Measurements from ENCODE around the gene THOC5.
"Not testable (repeated sequence)": the region's sequence is repeated elsewhere in the genome, so short reads cannot be mapped to it uniquely, and the experiment has no call there.

GRCh38 chr22:29586193-29586705 is 32.7 kb upstream of the THOC5 start:
- not testable (repeated sequence) for TF ChIP-seq CTCF, POLR2A (IDR thresholded peaks at IDR 0.05)

All from thyroid gland (tissue), 4 donors.